Renal cortex interstitium (tissue), 15 donors: Measurements from ENCODE around the gene C2orf72. TPM values are rescaled to one million over a fixed set of nuclear protein-coding genes. Genes with fewer than 3 reads are reported as not detected.
"Not testable (repeated sequence)": the region's sequence is repeated elsewhere in the genome, so short reads cannot be mapped to it uniquely, and the experiment has no call there.

ENCODE experiments used
- DNase-seq, 11 donors: peaks; one replicate each; pipeline ENCODE4 v3.0.0-alpha.2; 2013; ENCODE audit warnings: low read depth in 9 of 11, low spot score in 4 of 11; ENCODE audit errors: extremely low read depth in 1 of 11
- long read RNA-seq, 16 experiments: transcript quantifications; one replicate each; lab custom pipeline, GENCODE V29; 2026
- polyA plus RNA-seq, 3 donors: library from polyadenylated mRNA; unstranded; fragments of 120-200 nt; gene quantifications; one replicate each; pipeline ENCODE4 v1.2.1, GENCODE V29; 2013; ENCODE audit not compliant: insufficient read length in 3 of 3

Gene C2orf72
- 1 to 10 TPM; 2.7 to 6.4 (median 3.3) TPM for polyA plus RNA-seq
- long read RNA-seq, donor 1 = 0 reads
- long read RNA-seq, donor 2 = 0 reads
- long read RNA-seq, donor 3, partial matches to known transcripts = 0 of 1 reads
- long read RNA-seq, donor 3, other reads (novel, unspliced or antisense) = 0 of 1 reads
- long read RNA-seq, donor 4 = 0 reads
- long read RNA-seq, donor 5 = 0 reads
- long read RNA-seq, donor 6 = 0 reads
- long read RNA-seq, donor 7 = 0 reads
- long read RNA-seq, donor 8, partial matches to known transcripts = 0 of 6 reads
- long read RNA-seq, donor 8, other reads (novel, unspliced or antisense) = 0 of 6 reads
- long read RNA-seq, donor 9, partial matches to known transcripts = 5 of 7 reads
- long read RNA-seq, donor 9, other reads (novel, unspliced or antisense) = 0 of 7 reads
- long read RNA-seq, donor 10 = 0 reads
- long read RNA-seq, donor 11, partial matches to known transcripts = 0 of 1 reads
- long read RNA-seq, donor 11, other reads (novel, unspliced or antisense) = 0 of 1 reads
- long read RNA-seq, donor 12, partial matches to known transcripts = 0 of 1 reads
- long read RNA-seq, donor 12, other reads (novel, unspliced or antisense) = 0 of 1 reads
- long read RNA-seq, donor 13, partial matches to known transcripts = 5 of 7 reads
- long read RNA-seq, donor 13, other reads (novel, unspliced or antisense) = 0 of 7 reads
- long read RNA-seq, donor 14 = 0 reads
- long read RNA-seq, donor 15 = 0 reads
- long read RNA-seq, donor 16, partial matches to known transcripts = 0 of 5 reads
- long read RNA-seq, donor 16, other reads (novel, unspliced or antisense) = 0 of 5 reads

DNA sequence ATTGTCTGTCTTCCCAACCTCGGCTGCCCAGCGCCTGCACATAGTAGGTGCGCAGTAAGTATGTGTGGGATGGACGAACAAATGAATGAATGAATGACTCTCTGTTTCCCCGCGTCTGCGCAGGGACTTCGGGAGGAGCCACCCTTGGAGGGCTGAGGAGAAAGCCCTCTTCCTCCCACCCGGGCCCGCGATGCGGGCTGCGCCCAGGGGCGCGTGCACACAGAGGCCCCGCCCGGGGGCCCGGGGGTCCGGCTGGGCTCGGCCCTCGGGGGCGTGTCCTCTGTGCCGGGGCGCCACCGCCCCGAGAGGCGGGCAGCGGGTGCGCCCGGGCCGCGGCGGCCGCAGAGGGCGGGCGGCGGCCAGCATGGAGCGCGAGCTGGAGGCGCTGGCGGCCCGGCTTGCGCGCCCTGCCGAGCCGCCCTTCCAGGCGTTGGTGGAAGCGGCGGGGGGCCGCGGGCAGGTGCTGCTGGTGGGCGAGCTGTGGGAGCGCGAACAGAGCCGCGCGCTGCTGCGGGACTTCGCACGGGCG is at the start of gene C2orf72:
C2orf72 (plus strand) TSS at position 322 of the 529 bp plus-strand sequence; CDS start at position 365, 43 bp downstream.
- DNase-seq = no peak

- no peak for DNase-seq
These were observed 47.6 kb upstream of the C2orf72 start for GRCh38 chr2:230989731-230990130.

GRCh38 chr2:230990131-230990898 is 47.0 kb upstream of the C2orf72 start:
- no peak for DNase-seq

GRCh38 chr2:230990899-230991150 is 46.5 kb upstream of the C2orf72 start:
- DNase-seq = no peak

DNA sequence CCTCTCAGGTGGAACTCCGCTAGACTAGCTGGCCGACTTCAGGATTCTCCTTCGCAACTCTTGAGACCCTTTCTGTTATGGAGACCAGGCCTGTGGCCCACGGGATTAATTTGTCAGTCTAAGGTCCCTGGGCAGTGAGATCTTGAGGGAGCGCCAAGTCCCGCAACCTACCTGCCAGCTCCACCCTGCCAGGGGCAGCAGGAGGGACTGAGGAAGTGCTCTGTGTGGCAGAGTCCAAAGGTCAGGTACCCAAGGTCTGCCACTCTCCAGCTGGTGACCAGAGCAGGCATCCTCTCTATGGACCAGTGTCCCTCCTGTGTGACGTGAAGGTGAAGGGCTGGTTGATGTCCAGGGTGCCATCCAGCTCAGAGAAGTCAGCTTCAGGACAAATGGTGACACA is 45.7 kb upstream of the C2orf72 start:
- no peak for DNase-seq

DNA sequence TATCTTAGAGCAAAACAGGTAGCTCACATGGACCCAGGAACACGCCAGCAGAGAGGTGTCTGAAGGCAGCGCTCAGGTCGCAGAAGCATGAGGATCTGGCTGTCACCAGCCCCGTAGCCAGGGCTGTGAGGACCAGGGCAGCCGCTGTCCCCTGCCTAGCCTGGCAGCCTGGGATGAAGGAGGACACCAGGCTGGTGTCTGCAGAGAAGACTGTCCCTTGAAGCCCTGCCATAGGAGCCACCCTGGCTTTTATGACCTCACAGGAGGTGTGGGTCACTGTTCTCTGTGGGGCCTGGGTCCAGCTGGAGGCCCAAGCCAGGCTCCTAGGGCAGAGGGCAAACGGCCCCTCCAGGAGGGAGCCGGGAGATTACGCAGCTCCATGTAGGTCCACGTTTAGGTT is 41.5 kb upstream of the C2orf72 start, which contains the start of gene SPATA3:
SPATA3 (plus strand) TSS at position 301 of the 400 bp plus-strand sequence. CDS start 113 bp downstream, outside the sequence.
- no peak for DNase-seq

DNA sequence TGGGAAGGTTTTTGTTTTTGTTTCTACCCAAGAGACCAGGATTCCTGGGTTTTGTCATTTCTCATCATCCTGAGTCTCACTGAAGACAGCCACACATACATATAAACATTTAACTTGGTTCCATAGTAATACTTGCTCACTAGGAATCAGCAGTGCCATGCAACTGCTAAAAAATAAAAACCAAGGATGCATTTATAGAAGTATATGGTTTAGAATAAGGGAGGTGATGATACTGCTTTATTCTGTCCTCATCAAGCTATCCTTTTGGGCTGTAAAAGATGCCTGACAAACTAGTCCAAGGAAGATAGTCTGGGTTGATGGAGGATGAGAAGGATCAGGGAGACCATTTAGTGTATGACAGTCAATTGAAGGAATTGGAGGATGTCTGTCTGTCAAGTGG is 40.7 kb upstream of the C2orf72 start:
- no peak for DNase-seq

GRCh38 chr2:230998882-230999281 is 38.4 kb upstream of the C2orf72 start:
- no peak for DNase-seq

DNA sequence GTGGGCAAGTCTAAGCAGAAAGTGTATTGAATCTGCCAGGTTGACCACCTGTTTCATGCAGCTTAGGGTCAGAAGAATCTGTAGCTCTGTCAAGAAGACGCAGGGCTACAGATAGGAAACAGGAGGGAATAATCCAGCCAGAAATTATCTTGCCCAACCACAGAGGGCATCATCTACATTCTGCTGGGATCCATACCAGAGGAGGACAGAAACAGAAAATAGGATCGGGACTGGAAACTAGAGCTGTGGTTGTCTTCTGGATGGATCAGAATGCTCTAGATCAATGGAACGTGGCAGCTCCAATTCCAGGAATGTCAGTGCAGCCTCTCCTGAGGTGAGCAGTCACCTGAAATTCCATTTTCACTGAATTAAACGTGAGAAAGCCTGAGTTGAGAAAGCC is 37.8 kb upstream of the C2orf72 start:
- DNase-seq = no peak

DNA sequence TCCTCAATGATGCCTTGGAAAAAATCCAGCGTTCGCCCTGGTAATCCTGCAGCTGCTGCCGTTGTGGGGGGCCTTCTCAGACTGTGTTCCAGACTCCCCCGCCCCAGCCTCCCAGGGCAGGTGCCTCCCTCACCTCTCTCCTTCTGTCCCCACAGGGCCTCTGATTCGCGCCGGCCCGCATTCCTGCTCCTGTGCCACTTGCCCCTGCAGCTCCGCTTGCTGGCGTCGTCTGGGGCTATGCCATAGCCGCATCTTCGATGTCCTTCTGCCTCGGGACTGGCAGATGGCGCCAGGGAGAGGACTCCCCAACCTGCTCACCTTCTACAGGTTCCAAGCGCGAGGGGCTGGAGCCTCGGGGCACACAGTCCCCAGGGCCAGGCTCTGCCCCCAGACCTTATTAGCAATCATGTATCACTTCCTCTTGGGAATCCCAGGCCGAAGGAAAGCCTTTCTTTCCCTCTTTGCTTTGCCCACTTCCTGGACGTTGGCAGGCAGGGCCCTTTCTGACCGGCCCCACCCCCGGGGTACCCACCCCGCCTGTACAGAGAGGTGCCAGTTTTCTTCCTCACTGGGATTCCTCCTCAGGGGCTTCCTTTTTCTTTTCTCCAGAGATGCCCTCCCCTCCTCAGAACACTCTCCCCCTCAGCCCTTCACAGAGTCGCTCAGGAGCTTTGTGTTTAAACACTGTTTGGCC is 37.0 kb upstream of the C2orf72 start:
- DNase-seq = no peak

- DNase-seq = no peak
These were observed 36.3 kb upstream of the C2orf72 start for GRCh38 chr2:231001036-231001435.

DNA sequence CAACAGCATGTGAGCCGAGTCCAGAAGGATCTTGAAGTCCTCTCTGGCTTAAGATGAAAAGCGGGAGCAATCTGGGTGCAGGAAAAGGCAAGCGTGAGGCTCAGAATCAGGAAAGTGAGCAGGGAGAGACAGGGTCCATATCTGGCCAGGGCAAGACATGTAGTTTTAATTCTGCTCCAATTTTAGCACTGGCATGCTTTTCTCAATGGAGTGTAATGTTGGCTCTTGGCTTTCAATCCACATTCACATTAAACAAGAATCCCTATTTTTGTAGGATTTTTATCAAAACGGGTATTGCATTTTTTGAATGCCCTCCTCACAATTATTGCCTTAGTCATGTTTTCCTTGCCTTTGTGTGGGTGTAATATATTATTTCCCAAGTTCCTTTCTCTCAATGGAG is 35.4 kb upstream of the C2orf72 start:
- no peak for DNase-seq

DNA sequence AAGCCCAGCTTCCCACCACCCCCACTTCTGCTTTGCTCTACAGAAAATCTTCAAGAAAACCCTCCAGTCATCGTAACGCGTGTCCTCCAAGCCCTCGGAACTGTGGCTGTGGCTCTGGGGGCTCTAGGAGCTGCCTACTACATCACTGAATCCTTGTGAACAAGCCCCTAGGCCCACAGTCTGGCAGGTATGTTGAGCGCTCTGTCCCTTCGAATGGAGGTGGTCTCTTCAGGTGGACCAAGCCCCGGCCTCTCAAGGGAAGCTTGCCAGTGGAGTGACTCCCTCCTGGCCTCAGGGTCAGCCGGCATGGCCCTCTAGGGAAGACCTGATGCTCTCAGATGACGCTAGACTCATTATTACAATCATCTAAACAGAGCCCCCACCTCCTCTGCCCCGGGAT is 34.7 kb upstream of the C2orf72 start:
- no peak for DNase-seq

- no peak for DNase-seq
These were observed 34.1 kb upstream of the C2orf72 start for GRCh38 chr2:231003186-231003585.

GRCh38 chr2:231004930-231005329 is 32.4 kb upstream of the C2orf72 start:
- DNase-seq = not testable (repeated sequence)

- no peak for DNase-seq
These were observed 29.8 kb upstream of the C2orf72 start for GRCh38 chr2:231007286-231008098.

GRCh38 chr2:231008131-231008530 is 29.2 kb upstream of the C2orf72 start:
- DNase-seq = no peak
